Loucy (cell line): ENCODE data around the gene SELENOM.

ENCODE experiments used
- CTCF ChIP-seq: fragments of 200-600 bp; sonication (generic); conservative IDR thresholded peaks from 2 replicates; pipeline ENCODE4 v1.5.1; 2014; ENCODE audit warnings: mild to moderate bottlenecking, antibody characterized with exemption, low read length
- EZH2phosphoT487 ChIP-seq: fragments of 200-600 bp; IDR thresholded peaks from 2 replicates; pipeline ENCODE4 v1.6.1; 2018; ENCODE audit warnings: antibody characterized with exemption, mild to moderate bottlenecking, moderate library complexity, borderline replicate concordance

DNA sequence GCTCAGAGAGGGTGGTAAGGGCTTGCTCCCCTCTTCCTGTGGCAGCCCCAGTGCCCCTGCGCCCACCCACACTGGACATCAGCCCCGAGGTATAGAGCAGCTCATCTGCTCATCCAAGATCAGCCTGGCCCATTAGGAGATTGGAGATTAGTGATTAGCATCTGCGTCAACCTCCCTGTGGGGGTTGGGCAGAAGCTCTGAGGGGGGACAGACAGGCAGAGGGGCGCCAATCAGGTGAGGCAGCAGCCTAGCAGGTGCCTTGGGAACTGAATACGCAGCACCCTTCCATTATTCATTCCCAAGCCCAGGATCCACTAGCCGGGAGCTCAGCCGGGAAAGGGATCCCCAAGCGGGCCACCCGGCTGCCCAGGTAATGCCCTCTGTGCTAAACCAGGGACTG is 15.2 kb downstream of the SELENOM start:
- TF ChIP-seq CTCF (no peak), EZH2phosphoT487 (no peak)
